Uterus (tissue), 2 donors: Measurements from ENCODE around the gene SLC44A4.

Experiments
- CTCF ChIP-seq, 4 experiments: fragments of 200-600 bp in 2 of 4; fragments of 450-650 bp in 2 of 4; sonication (generic) in 2 of 4; IDR thresholded peaks; one replicate each; pipeline ENCODE4 v1.5.1; 2016 to 2019; ENCODE audit warnings: antibody characterized with exemption in 4 of 4, mild to moderate bottlenecking in 2 of 4, moderate library complexity in 1 of 4
- POLR2A ChIP-seq, 2 donors: fragments of 450-650 bp; IDR thresholded peaks; one replicate each; pipeline ENCODE4 v1.6.1; 2016; ENCODE audit warnings: antibody characterized with exemption in 2 of 2, mild to moderate bottlenecking in 1 of 2, moderate library complexity in 1 of 2

GRCh38 chr6:31915351-31915750, 36.6 kb upstream of the SLC44A4 start:
- no peak for TF ChIP-seq POLR2A (IDR thresholded peaks at IDR 0.05)
- TF ChIP-seq CTCF (IDR thresholded peaks at IDR 0.05): no peak
